ENCODE results near the gene RANBP10.
"Not testable (repeated sequence)": the region's sequence is repeated elsewhere in the genome, so short reads cannot be mapped to it uniquely, and the experiment has no call there.

The RANBP10 gene

DNA sequence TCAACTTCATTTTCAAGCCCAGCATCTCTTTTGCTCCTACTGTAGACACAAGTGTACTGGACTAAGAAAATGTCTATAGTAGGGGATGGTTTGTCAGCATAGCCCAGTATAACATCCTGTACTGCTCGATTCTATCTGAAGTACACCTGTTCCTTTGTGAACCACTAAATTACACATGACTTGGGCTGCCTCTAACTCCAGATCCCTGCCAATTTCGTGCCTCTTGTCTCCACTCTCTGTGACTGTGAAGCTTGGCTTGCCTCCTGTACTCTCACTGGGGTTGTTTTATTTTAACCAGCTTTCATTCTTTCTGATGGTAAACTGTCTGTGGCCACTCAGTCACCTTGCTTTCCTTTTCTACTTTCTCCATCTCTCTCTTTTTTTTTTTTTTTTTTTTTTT is 111.7 kb downstream of the RANBP10 start:
- Histone ChIP-seq H3K36me3 (ENCODE audit: low read depth) (peaks cover 9% of the 10 kb centered on the region), H3K27ac (ENCODE audit: poor library complexity, severe bottlenecking) (no peak overlapping the region), H3K4me1 (ENCODE audit: insufficient read depth, poor library complexity, severe bottlenecking) (peaks cover 4% of the 10 kb centered on the region), H3K27me3 (ENCODE audit: insufficient read depth, poor library complexity, severe bottlenecking) (no peaks in the 10 kb centered on the region), H3K9me3 (ENCODE audit: severe bottlenecking) (no peaks in the 10 kb centered on the region), H3K4me3 (ENCODE audit: severe bottlenecking) (no peak overlapping the region)
- no peak for DNase-seq (ENCODE audit: low spot score)
- ATAC-seq (ENCODE audit: low read depth): no peak
- TF ChIP-seq, protein P1, sequence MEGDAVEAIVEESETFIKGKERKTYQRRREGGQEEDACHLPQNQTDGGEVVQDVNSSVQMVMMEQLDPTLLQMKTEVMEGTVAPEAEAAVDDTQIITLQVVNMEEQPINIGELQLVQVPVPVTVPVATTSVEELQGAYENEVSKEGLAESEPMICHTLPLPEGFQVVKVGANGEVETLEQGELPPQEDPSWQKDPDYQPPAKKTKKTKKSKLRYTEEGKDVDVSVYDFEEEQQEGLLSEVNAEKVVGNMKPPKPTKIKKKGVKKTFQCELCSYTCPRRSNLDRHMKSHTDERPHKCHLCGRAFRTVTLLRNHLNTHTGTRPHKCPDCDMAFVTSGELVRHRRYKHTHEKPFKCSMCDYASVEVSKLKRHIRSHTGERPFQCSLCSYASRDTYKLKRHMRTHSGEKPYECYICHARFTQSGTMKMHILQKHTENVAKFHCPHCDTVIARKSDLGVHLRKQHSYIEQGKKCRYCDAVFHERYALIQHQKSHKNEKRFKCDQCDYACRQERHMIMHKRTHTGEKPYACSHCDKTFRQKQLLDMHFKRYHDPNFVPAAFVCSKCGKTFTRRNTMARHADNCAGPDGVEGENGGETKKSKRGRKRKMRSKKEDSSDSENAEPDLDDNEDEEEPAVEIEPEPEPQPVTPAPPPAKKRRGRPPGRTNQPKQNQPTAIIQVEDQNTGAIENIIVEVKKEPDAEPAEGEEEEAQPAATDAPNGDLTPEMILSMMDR (IDR thresholded peaks at IDR 0.05; ENCODE audit: poor library complexity, severe bottlenecking): no peak

DNA sequence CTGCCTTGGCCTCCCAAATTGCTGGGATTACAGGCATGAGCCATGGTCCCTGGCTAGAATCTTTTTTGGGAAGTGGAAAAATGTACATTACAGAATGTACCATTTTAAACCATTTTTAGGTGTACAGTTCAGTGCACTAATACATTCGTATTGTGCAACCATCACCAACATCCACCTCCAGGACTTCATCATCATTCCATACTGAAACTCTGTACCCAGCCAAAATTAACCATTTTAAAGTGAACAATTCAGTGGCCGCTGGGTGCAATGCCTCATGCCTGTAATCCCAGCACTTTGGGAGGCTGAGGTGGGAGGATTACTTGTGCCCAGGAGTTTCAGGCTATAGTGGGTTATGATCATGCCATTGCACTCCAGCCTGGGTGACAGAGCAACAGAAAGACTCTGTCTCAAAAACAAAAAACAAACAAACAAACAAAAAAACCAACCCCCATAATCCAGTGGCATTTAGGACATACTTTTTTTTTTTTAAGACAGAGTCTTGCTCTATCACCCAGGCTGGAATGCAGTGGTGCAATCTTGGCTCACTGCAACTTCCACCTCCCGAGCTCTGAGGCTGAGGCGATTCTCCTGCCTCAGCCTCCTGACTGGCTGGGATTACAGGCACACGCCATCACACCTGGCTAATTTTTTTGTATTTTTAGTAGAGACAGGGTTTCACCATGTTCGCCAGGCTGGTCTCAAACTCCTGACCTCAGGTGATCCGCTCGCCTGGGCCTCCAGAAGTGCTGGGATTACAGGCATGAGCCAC is 112.7 kb downstream of the RANBP10 start:
- H3K9me3 ChIP-seq (ENCODE audit: severe bottlenecking); H3K27me3 ChIP-seq (ENCODE audit: insufficient read depth, poor library complexity, severe bottlenecking); H3K27ac ChIP-seq (ENCODE audit: poor library complexity, severe bottlenecking); H3K4me3 ChIP-seq (ENCODE audit: severe bottlenecking); ATAC-seq (ENCODE audit: low read depth); H3K4me1 ChIP-seq (ENCODE audit: insufficient read depth, poor library complexity, severe bottlenecking); H3K36me3 ChIP-seq (ENCODE audit: low read depth); DNase-seq (ENCODE audit: low spot score): not testable (repeated sequence)

DNA sequence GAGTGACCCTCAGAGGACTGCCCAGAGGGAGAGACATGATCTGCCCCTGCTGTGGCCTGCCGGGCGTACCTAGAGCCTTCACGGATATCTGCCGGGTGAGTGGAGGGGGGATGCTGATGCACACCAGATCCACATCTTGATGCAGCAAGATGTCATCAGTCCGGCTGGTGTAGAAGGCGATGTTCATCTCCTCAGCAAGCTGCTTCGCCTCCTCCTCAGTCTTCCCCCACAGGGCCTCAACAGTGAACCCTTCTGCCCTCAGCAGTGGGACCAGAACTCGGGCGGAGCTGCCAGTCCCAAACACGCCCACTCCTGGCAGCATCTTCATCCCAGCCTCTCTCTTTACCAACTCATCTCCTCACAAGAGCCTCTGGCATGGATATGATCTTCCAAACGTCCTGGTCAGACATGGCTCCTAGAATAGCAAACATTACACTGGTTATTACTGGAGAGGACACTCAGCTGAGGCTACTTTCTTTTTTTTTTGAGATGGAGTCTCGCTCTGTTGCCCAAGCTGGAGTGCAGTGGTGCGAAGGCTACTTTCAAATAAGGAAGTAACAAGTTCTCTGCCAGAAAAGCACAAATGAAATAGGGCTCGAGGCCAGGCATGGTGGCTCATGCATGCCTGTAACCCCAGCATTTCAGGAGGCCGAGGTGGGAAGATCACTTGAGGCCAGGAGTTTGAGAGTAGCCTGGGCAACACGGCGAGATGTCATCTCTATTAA is 120.8 kb downstream of the RANBP10 start:
- Histone ChIP-seq H3K9me3 (ENCODE audit: severe bottlenecking) (no peaks in the 10 kb centered on the region), H3K27ac (ENCODE audit: poor library complexity, severe bottlenecking) (no peak overlapping the region), H3K36me3 (ENCODE audit: low read depth) (peaks cover 13% of the 10 kb centered on the region), H3K4me1 (ENCODE audit: insufficient read depth, poor library complexity, severe bottlenecking) (no peaks in the 10 kb centered on the region), H3K27me3 (ENCODE audit: insufficient read depth, poor library complexity, severe bottlenecking) (no peaks in the 10 kb centered on the region), H3K4me3 (ENCODE audit: severe bottlenecking) (no peak overlapping the region)
- ATAC-seq (ENCODE audit: low read depth) (no peak), DNase-seq (ENCODE audit: low spot score) (no peak)
- TF ChIP-seq, protein P1 (IDR thresholded peaks at IDR 0.05; ENCODE audit: poor library complexity, severe bottlenecking): no peak

DNA sequence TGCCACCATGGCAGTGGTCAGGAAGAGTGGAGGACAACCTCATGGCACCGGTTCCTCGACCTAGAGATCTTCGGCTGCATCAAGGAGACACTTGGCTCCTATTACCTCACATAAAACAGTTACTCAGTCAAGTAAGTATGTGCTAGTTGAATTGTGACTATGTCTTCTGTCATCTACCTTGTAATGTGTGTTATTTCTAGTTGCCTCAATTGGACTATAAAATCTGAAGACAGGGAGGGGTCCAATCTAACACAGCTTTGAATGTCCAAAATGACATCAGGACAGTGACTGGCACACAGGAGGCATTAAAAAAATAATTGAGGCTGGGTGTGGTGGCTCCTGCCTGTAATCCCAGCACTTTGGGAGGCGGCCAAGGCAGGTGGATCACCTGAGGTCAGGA is 122.6 kb downstream of the RANBP10 start:
- no peak for DNase-seq (ENCODE audit: low spot score)
- no peak overlapping the region for H3K4me3 ChIP-seq (ENCODE audit: severe bottlenecking)
- ATAC-seq (ENCODE audit: low read depth): no peak
- H3K9me3 ChIP-seq (ENCODE audit: severe bottlenecking): no peaks in the 10 kb centered on the region
- no peaks in the 10 kb centered on the region for H3K27me3 ChIP-seq (ENCODE audit: insufficient read depth, poor library complexity, severe bottlenecking)
- H3K36me3 ChIP-seq (ENCODE audit: low read depth): peaks cover 13% of the 10 kb centered on the region
- no peak overlapping the region for H3K27ac ChIP-seq (ENCODE audit: poor library complexity, severe bottlenecking)
- TF ChIP-seq, protein P1 (IDR thresholded peaks at IDR 0.05; ENCODE audit: poor library complexity, severe bottlenecking): no peak
- no peaks in the 10 kb centered on the region for H3K4me1 ChIP-seq (ENCODE audit: insufficient read depth, poor library complexity, severe bottlenecking)

DNA sequence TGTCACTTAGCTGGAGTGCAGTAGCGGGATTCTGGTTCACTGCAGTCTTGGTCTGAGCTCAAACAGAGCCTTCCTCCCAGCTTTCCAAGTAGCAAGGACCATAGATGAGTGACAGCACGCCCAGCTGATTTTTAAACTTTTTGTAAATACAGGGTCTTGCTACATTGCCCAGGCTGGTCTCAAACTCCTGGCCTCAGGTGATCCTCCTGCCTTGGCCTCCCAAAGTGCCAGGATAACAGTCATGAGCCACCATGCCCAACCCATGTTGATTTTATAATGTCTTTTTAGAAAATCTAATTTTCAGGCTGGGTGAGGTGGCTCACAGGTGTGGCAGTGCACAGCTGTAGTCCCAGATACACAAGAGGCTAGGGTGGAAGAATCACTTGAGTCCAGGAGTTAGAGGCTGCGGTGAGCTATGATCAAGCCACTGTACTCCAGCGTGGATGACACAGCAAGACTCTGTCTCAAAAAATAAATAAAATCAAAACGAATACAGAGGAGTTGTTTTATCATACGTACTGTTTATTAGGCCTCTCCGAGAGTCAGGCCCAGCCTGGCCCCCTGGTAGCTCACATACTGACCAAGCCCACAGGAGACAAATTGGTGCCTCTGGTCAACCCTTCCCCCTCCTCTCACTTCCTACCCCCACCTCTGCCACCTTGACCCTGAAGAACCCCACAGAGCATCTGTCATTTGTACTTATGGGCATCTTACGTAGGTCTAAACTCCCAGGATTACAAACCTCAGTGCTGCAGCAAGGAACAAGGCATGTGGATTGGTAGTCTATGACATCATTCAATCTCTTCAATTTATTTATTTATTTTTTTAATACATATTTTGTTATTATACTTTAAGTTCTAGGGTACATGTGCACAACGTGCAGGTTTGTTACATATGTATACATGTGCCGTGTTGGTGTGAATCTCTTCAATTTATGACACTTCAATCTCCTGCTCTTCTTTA is 126.1 kb downstream of the RANBP10 start:
- no peak overlapping the region for H3K27ac ChIP-seq (ENCODE audit: poor library complexity, severe bottlenecking)
- peaks cover 5% of the 10 kb centered on the region for H3K4me1 ChIP-seq (ENCODE audit: insufficient read depth, poor library complexity, severe bottlenecking)
- peaks cover 13% of the 10 kb centered on the region for H3K36me3 ChIP-seq (ENCODE audit: low read depth)
- no peak for ATAC-seq (ENCODE audit: low read depth)
- no peaks in the 10 kb centered on the region for H3K9me3 ChIP-seq (ENCODE audit: severe bottlenecking)
- H3K27me3 ChIP-seq (ENCODE audit: insufficient read depth, poor library complexity, severe bottlenecking): no peaks in the 10 kb centered on the region
- TF ChIP-seq, protein P1 (IDR thresholded peaks at IDR 0.05; ENCODE audit: poor library complexity, severe bottlenecking): no peak
- H3K4me3 ChIP-seq (ENCODE audit: severe bottlenecking): no peak overlapping the region
- no peak for DNase-seq (ENCODE audit: low spot score)
